Measurements from ENCODE around the gene SPECC1.

SPECC1 gene

GRCh38 chr17:20084621-20085282 is 75.6 kb downstream of the SPECC1 start:
- Histone ChIP-seq H3K4me1 (ENCODE audit: control insufficient read depth, insufficient read depth, low read length, unreplicated experiment) (peaks cover 8% of the 10 kb centered on the region), H3K27me3 (ENCODE audit: insufficient read depth, low read length) (no peaks in the 10 kb centered on the region), H3K36me3 (ENCODE audit: insufficient read depth, low read length) (no peaks in the 10 kb centered on the region), H2AFZ (ENCODE audit: low read length, unreplicated experiment) (no peak overlapping the region), H3K79me2 (ENCODE audit: control insufficient read depth, insufficient read depth, low read length, unreplicated experiment) (no peaks in the 10 kb centered on the region), H3K27ac (ENCODE audit: low read depth, low read length) (no peak overlapping the region), H3K4me3 (ENCODE audit: low read depth, low read length) (no peak overlapping the region)

GRCh38 chr17:20085283-20085845 is 76.2 kb downstream of the SPECC1 start:
- Histone ChIP-seq H3K27me3 (ENCODE audit: insufficient read depth, low read length) (no peaks in the 10 kb centered on the region), H3K27ac (ENCODE audit: low read depth, low read length) (no peak overlapping the region), H3K79me2 (ENCODE audit: control insufficient read depth, insufficient read depth, low read length, unreplicated experiment) (no peaks in the 10 kb centered on the region), H3K4me1 (ENCODE audit: control insufficient read depth, insufficient read depth, low read length, unreplicated experiment) (peaks cover 8% of the 10 kb centered on the region), H3K36me3 (ENCODE audit: insufficient read depth, low read length) (no peaks in the 10 kb centered on the region), H3K4me3 (ENCODE audit: low read depth, low read length) (no peak overlapping the region), H2AFZ (ENCODE audit: low read length, unreplicated experiment) (no peak overlapping the region)

- Histone ChIP-seq H3K27ac (ENCODE audit: low read depth, low read length) (no peak overlapping the region), H3K36me3 (ENCODE audit: insufficient read depth, low read length) (no peaks in the 10 kb centered on the region), H3K79me2 (ENCODE audit: control insufficient read depth, insufficient read depth, low read length, unreplicated experiment) (no peaks in the 10 kb centered on the region), H3K4me3 (ENCODE audit: low read depth, low read length) (no peak overlapping the region), H2AFZ (ENCODE audit: low read length, unreplicated experiment) (no peak overlapping the region), H3K27me3 (ENCODE audit: insufficient read depth, low read length) (no peaks in the 10 kb centered on the region), H3K4me1 (ENCODE audit: control insufficient read depth, insufficient read depth, low read length, unreplicated experiment) (peaks cover 15% of the 10 kb centered on the region)
Measured at GRCh38 chr17:20086416-20087076, 77.4 kb downstream of the SPECC1 start.

GRCh38 chr17:20087538-20088250 is 78.5 kb downstream of the SPECC1 start:
- no peak overlapping the region for H2AFZ ChIP-seq (ENCODE audit: low read length, unreplicated experiment)
- H3K27me3 ChIP-seq (ENCODE audit: insufficient read depth, low read length), result no peaks in the 10 kb centered on the region
- peaks cover 26% of the 10 kb centered on the region for H3K4me1 ChIP-seq (ENCODE audit: control insufficient read depth, insufficient read depth, low read length, unreplicated experiment)
- H3K27ac ChIP-seq (ENCODE audit: low read depth, low read length), result no peak overlapping the region
- no peaks in the 10 kb centered on the region for H3K79me2 ChIP-seq (ENCODE audit: control insufficient read depth, insufficient read depth, low read length, unreplicated experiment)
- H3K36me3 ChIP-seq (ENCODE audit: insufficient read depth, low read length), result no peaks in the 10 kb centered on the region
- H3K4me3 ChIP-seq (ENCODE audit: low read depth, low read length), result no peak overlapping the region

- Histone ChIP-seq H3K79me2 (ENCODE audit: control insufficient read depth, insufficient read depth, low read length, unreplicated experiment) (no peaks in the 10 kb centered on the region), H2AFZ (ENCODE audit: low read length, unreplicated experiment) (no peak overlapping the region), H3K27ac (ENCODE audit: low read depth, low read length) (no peak overlapping the region), H3K27me3 (ENCODE audit: insufficient read depth, low read length) (no peaks in the 10 kb centered on the region), H3K36me3 (ENCODE audit: insufficient read depth, low read length) (no peaks in the 10 kb centered on the region), H3K4me1 (ENCODE audit: control insufficient read depth, insufficient read depth, low read length, unreplicated experiment) (peaks cover 18% of the 10 kb centered on the region), H3K4me3 (ENCODE audit: low read depth, low read length) (no peak overlapping the region)
Measured at GRCh38 chr17:20089756-20090547, 80.8 kb downstream of the SPECC1 start.

- H3K27me3 ChIP-seq (ENCODE audit: insufficient read depth, low read length), result no peaks in the 10 kb centered on the region
- H3K79me2 ChIP-seq (ENCODE audit: control insufficient read depth, insufficient read depth, low read length, unreplicated experiment), result no peaks in the 10 kb centered on the region
- H3K4me1 ChIP-seq (ENCODE audit: control insufficient read depth, insufficient read depth, low read length, unreplicated experiment), result peaks cover 21% of the 10 kb centered on the region
- no peaks in the 10 kb centered on the region for H3K36me3 ChIP-seq (ENCODE audit: insufficient read depth, low read length)
- peak overlapping the region; percentile 54; the same call in 1 of the 2 replicates for H3K4me3 ChIP-seq (ENCODE audit: low read depth, low read length)
- peak overlapping the region; percentile 86 for H2AFZ ChIP-seq (ENCODE audit: low read length, unreplicated experiment)
- H3K27ac ChIP-seq (ENCODE audit: low read depth, low read length), result peak overlapping the region; percentile 71
Measured at GRCh38 chr17:20091174-20092029, 82.2 kb downstream of the SPECC1 start.

GRCh38 chr17:20092261-20092867 is 83.2 kb downstream of the SPECC1 start:
- Histone ChIP-seq H3K4me3 (ENCODE audit: low read depth, low read length) (peak overlapping the region; percentile 54; the same call in 1 of the 2 replicates), H2AFZ (ENCODE audit: low read length, unreplicated experiment) (peak overlapping the region; percentile 86), H3K36me3 (ENCODE audit: insufficient read depth, low read length) (no peaks in the 10 kb centered on the region), H3K27me3 (ENCODE audit: insufficient read depth, low read length) (no peaks in the 10 kb centered on the region), H3K4me1 (ENCODE audit: control insufficient read depth, insufficient read depth, low read length, unreplicated experiment) (peaks cover 21% of the 10 kb centered on the region), H3K79me2 (ENCODE audit: control insufficient read depth, insufficient read depth, low read length, unreplicated experiment) (no peaks in the 10 kb centered on the region), H3K27ac (ENCODE audit: low read depth, low read length) (peak overlapping the region; percentile 71)

GRCh38 chr17:20092973-20093626 is 83.9 kb downstream of the SPECC1 start:
- peaks cover 21% of the 10 kb centered on the region for H3K4me1 ChIP-seq (ENCODE audit: control insufficient read depth, insufficient read depth, low read length, unreplicated experiment)
- no peaks in the 10 kb centered on the region for H3K36me3 ChIP-seq (ENCODE audit: insufficient read depth, low read length)
- no peak overlapping the region for H3K27ac ChIP-seq (ENCODE audit: low read depth, low read length)
- no peaks in the 10 kb centered on the region for H3K79me2 ChIP-seq (ENCODE audit: control insufficient read depth, insufficient read depth, low read length, unreplicated experiment)
- H3K4me3 ChIP-seq (ENCODE audit: low read depth, low read length), result no peak overlapping the region
- no peak overlapping the region for H2AFZ ChIP-seq (ENCODE audit: low read length, unreplicated experiment)
- H3K27me3 ChIP-seq (ENCODE audit: insufficient read depth, low read length), result no peaks in the 10 kb centered on the region

- H3K4me1 ChIP-seq (ENCODE audit: control insufficient read depth, insufficient read depth, low read length, unreplicated experiment), result peaks cover 21% of the 10 kb centered on the region
- peak overlapping the region; percentile 6 for H2AFZ ChIP-seq (ENCODE audit: low read length, unreplicated experiment)
- no peaks in the 10 kb centered on the region for H3K36me3 ChIP-seq (ENCODE audit: insufficient read depth, low read length)
- H3K27me3 ChIP-seq (ENCODE audit: insufficient read depth, low read length), result no peaks in the 10 kb centered on the region
- H3K4me3 ChIP-seq (ENCODE audit: low read depth, low read length), result 0 out of 2 replicates have a peak overlapping the region, but pooled peaks have one; percentile 16
- no peaks in the 10 kb centered on the region for H3K79me2 ChIP-seq (ENCODE audit: control insufficient read depth, insufficient read depth, low read length, unreplicated experiment)
- no peak overlapping the region for H3K27ac ChIP-seq (ENCODE audit: low read depth, low read length)
Measured at GRCh38 chr17:20094777-20095176, 85.6 kb downstream of the SPECC1 start.

Measured in ACC112 (cell line).